Measurements from ENCODE around the gene GALNT10. TPM values are rescaled to one million over a fixed set of nuclear protein-coding genes. Genes with fewer than 3 reads are reported as not detected.

The GALNT10 gene
- total RNA-seq, 2 donors from 2014 or later: 11.5 to 19.5 TPM

GRCh38 chr5:154258531-154259217, 68.1 kb downstream of the GALNT10 start:
- TF ChIP-seq POLR2A (IDR thresholded peaks at IDR 0.05) (no peak), CTCF (IDR thresholded peaks at IDR 0.05) (no peak)
- ATAC-seq: no peak
- Histone ChIP-seq H3K36me3 (replicated peaks in 1 of 2; ENCODE audit: insufficient read depth in 1 of 2, low read depth in 2 of 2) (no peaks in the 10 kb centered on the region), H3K4me3 (no peak overlapping the region), H3K9me3 (no peaks in the 10 kb centered on the region), H3K27ac (no peak overlapping the region), H3K27me3 (no peaks in the 10 kb centered on the region), H3K4me1 (peaks cover 5% of the 10 kb centered on the region)
- WGBS, 2 donors: 78 to 87% methylated on average over 2 of the region's 2 CpGs
- intact Hi-C loops (cut with DNase I): no loop called here
- DNase-seq: no peak

GRCh38 chr5:154260224-154260927, 69.8 kb downstream of the GALNT10 start:
- H3K4me3 ChIP-seq: no peak overlapping the region
- no peak for ATAC-seq
- no peak for DNase-seq
- no peak for TF ChIP-seq POLR2A (IDR thresholded peaks at IDR 0.05)
- TF ChIP-seq CTCF (IDR thresholded peaks at IDR 0.05): no peak
- intact Hi-C loops (cut with DNase I): no loop called here
- 80 to 83% methylated on average over 6 of the region's 6 CpGs for WGBS, 2 donors
- H3K9me3 ChIP-seq: no peaks in the 10 kb centered on the region
- H3K4me1 ChIP-seq: peaks cover 2% of the 10 kb centered on the region
- H3K36me3 ChIP-seq (replicated peaks in 1 of 2; ENCODE audit: insufficient read depth in 1 of 2, low read depth in 2 of 2): no peaks in the 10 kb centered on the region
- H3K27me3 ChIP-seq: no peaks in the 10 kb centered on the region
- H3K27ac ChIP-seq: no peak overlapping the region

- DNase-seq (no peak), ATAC-seq (no peak)
- TF ChIP-seq CTCF (IDR thresholded peaks at IDR 0.05) (no peak), POLR2A (IDR thresholded peaks at IDR 0.05) (no peak)
- WGBS, 2 donors: 76 to 95% methylated on average over 2 of the region's 2 CpGs
- H3K9me3 ChIP-seq: no peaks in the 10 kb centered on the region
- intact Hi-C loops (cut with DNase I): no loop called here
- no peak overlapping the region for H3K27ac ChIP-seq
- H3K36me3 ChIP-seq (replicated peaks in 1 of 2; ENCODE audit: insufficient read depth in 1 of 2, low read depth in 2 of 2): no peaks in the 10 kb centered on the region
- H3K4me3 ChIP-seq: no peak overlapping the region
- no peaks in the 10 kb centered on the region for H3K27me3 ChIP-seq
- no peaks in the 10 kb centered on the region for H3K4me1 ChIP-seq
Observed at GRCh38 chr5:154262342-154262741, 71.8 kb downstream of the GALNT10 start.

GRCh38 chr5:154264549-154265196, 74.1 kb downstream of the GALNT10 start:
- no peak overlapping the region for H3K27ac ChIP-seq
- 77 to 87% methylated on average over 5 of the region's 5 CpGs for WGBS, 2 donors
- intact Hi-C loops (cut with DNase I): no loop called here
- H3K27me3 ChIP-seq: no peaks in the 10 kb centered on the region
- no peaks in the 10 kb centered on the region for H3K9me3 ChIP-seq
- no peak overlapping the region for H3K4me3 ChIP-seq
- no peaks in the 10 kb centered on the region for H3K36me3 ChIP-seq (replicated peaks in 1 of 2; ENCODE audit: insufficient read depth in 1 of 2, low read depth in 2 of 2)
- TF ChIP-seq CTCF (IDR thresholded peaks at IDR 0.05): no peak
- no peak for TF ChIP-seq POLR2A (IDR thresholded peaks at IDR 0.05)
- no peaks in the 10 kb centered on the region for H3K4me1 ChIP-seq
- ATAC-seq: no peak
- no peak for DNase-seq

All from body of pancreas (tissue), 4 donors.